ENCODE results near the gene CSNK1G3.

CSNK1G3 gene

GRCh38 chr5:123585871-123586270 lies 73.9 kb downstream of the CSNK1G3 start:
- no peak for TF ChIP-seq CTCF (conservative IDR thresholded peaks at IDR 0.05; ENCODE audit: low read depth)
- ChIA-PET CTCF (interaction anchor here (0.7 kb wide), 1 partner anchor 1264 kb away, joined by 4 read pairs; no protein-coding TSS in a partner anchor), POLR2A (ENCODE audit: low non-redundant PET) (no interaction called here)
- H3K27ac ChIP-seq: no peak overlapping the region
- DNase-seq (ENCODE audit: low spot score): no peak

GRCh38 chr5:123594434-123594833 lies 82.5 kb downstream of the CSNK1G3 start:
- ChIA-PET CTCF (interaction anchor here (1.0 to 1.5 kb wide), 2 partner anchors 9 to 171 kb away, joined by 3 to 4 read pairs; partner anchors contain the start of gene CEP120), POLR2A (ENCODE audit: low non-redundant PET) (no interaction called here)
- no peak for DNase-seq (ENCODE audit: low spot score)
- H3K27ac ChIP-seq: no peak overlapping the region
- TF ChIP-seq CTCF (conservative IDR thresholded peaks at IDR 0.05; ENCODE audit: low read depth): no peak

- CTCF ChIA-PET: no interaction called here
- TF ChIP-seq CTCF (conservative IDR thresholded peaks at IDR 0.05; ENCODE audit: low read depth): no peak
- DNase-seq (ENCODE audit: low spot score): no peak
- H3K27ac ChIP-seq: no peak overlapping the region
- POLR2A ChIA-PET (ENCODE audit: low non-redundant PET): no interaction called here
Measured at GRCh38 chr5:123597018-123597417, 85.0 kb downstream of the CSNK1G3 start.

GRCh38 chr5:123598028-123598689 lies 86.2 kb downstream of the CSNK1G3 start:
- ChIA-PET POLR2A (ENCODE audit: low non-redundant PET) (no interaction called here), CTCF (no interaction called here)
- DNase-seq (ENCODE audit: low spot score): no peak
- H3K27ac ChIP-seq: no peak overlapping the region
- TF ChIP-seq CTCF (conservative IDR thresholded peaks at IDR 0.05; ENCODE audit: low read depth): no peak

- no peak for DNase-seq (ENCODE audit: low spot score)
- ChIA-PET CTCF (no interaction called here), POLR2A (ENCODE audit: low non-redundant PET) (no interaction called here)
- no peak overlapping the region for H3K27ac ChIP-seq
- no peak for TF ChIP-seq CTCF (conservative IDR thresholded peaks at IDR 0.05; ENCODE audit: low read depth)
Measured at GRCh38 chr5:123599171-123599570, 87.2 kb downstream of the CSNK1G3 start.

- no peak overlapping the region for H3K27ac ChIP-seq
- no peak for TF ChIP-seq CTCF (conservative IDR thresholded peaks at IDR 0.05; ENCODE audit: low read depth)
- POLR2A ChIA-PET (ENCODE audit: low non-redundant PET): no interaction called here
- CTCF ChIA-PET: no interaction called here
- no peak for DNase-seq (ENCODE audit: low spot score)
Measured at GRCh38 chr5:123601610-123602009, 89.6 kb downstream of the CSNK1G3 start.
